Activated CD4-positive, alpha-beta T cell treated with anti-CD3 and anti-CD28 coated beads for 48 hours (primary cell): ENCODE measurements around the gene GPX7.

Experiments used
- DNase-seq: peaks from one replicate; pipeline ENCODE4 v3.0.0-alpha.2; 2020

The GPX7 gene

DNA sequence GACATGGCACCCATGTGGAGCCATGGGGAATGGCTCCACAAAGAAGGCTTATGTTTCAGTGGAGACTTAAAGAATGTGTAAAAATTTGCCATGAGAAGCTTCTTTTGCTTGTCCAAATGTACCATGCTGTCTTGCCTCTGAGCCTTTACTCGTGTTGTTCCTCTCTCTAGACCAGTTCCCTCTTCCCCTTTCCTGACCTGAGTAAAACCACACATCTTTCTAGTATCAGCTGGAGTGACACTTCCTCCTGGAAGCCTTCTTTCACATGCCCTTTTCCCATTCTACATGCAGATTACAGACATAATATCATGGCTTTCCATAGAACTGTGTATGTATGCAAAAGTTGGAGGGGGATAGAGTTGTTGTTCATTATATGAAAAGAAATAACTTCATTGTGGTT lies 13.6 kb upstream of the GPX7 start:
- no peak for DNase-seq

DNA sequence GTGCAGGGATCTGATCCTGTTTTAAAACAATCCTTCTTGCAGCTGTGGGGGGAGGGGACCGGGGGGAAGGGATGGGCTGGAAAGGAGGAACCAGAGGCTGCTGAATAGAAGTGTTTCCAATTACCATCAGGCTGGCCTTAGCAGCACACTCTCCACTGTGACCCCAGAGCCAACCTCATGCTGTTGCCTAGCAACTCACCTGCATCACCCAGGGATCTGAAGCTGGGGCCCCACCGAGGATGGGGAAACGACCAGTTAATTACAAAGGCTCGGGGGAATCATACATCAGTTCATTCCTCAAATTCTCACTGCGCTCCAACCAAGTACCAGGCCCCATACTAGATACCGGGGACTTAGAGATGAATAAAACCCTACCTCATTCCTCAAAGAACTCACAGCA lies 11.9 kb upstream of the GPX7 start:
- no peak for DNase-seq

- no peak for DNase-seq
These were observed 9.4 kb upstream of the GPX7 start for GRCh38 chr1:52592637-52593323.

DNA sequence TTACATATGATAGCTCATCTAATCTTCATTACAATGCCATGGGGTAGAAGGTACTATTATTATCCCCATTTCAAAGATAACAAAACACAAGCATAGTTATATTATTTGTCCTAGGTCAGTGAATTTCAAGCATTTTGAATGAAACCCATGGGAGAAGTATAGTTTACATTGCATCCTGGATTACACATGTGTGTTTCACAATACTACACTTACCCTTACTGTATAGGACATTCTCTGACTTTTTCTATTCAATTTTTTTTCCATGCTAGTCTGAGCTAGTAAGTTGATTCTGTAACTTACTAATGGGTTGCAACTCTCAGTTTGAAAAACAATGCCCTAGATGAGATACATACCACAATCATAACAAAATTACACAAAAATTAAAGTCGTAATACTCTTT lies 8.7 kb upstream of the GPX7 start:
- no peak for DNase-seq

- DNase-seq: no peak
These were observed 7.1 kb upstream of the GPX7 start for GRCh38 chr1:52595061-52595460.

GRCh38 chr1:52597912-52598311 lies 4.3 kb upstream of the GPX7 start:
- DNase-seq: no peak

DNA sequence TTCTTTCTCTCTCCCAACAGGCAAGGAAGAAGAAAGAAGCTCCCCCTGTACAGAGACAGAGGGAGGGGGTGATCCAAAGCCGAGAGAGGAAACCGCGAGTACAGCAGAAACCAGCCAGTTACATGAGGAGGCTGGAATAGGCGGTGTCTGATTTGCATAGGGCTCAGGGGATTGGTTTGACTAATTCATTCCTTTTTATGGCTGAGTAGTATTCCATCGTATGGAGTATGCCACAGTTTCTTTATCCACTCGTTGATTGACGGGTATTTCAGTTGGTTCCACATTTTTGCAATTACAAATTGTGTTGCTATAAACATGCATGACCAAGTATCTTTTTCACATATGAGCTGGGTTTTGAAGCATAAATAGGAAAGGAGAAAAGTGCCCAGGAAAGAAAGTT lies 3.4 kb upstream of the GPX7 start:
- DNase-seq: no peak

DNA sequence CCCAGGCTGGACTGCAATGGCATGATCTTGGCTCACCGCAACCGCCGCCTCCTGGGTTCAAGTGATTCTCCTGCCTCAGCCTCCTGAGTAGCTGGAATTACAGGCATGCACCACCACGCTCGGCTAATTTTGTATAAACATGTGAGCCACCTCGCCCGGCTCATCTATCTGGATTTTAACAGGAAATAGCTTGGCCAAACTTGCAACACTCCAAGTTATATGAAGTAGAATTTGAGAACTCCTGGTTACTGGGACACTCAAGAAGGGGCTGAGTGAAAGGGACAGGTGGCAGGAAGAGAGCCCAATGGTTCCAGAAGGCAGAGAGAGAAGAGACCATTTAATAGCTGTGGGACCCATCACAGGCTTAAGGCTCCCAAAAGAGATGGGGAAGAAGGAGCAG lies 2.9 kb upstream of the GPX7 start:
- DNase-seq: no peak

DNA sequence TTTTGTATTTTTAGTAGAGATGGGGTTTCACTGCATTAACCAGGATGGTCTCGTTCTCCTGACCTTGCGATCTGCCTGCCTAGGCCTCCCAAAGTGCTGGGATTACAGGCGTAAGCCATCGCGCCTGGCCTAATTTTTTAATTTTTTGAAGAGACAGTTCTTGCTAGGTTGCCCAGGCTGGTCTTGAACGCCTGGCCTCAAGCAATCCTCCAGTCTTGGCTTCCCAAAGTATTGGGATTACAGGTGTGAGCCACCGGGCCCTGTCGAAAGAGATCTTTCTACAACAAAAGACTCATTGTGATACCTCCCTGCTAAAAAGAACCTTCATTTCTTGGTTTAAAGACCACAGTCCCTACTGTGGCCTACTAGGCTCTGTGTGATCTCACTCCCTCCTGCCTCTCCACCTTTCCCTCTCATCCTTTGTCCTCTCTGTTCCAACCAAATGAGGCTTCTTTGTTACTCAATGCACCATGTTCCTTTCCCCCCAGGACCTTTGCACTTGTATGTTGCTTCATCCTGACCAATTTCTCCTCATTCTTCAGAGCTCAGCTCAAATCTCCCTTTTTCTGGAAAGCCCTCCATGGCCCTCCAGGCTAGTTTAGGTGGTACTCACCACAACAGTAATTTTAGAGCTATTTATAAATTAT lies 1.5 kb upstream of the GPX7 start:
- DNase-seq: no peak

GRCh38 chr1:52601519-52601918 lies 652 bp upstream of the GPX7 start:
- no peak for DNase-seq

- peak; percentile 32 for DNase-seq
These were observed 857 bp downstream of the GPX7 start for GRCh38 chr1:52602856-52603600.

- DNase-seq: no peak
These were observed 1.5 kb downstream of the GPX7 start for GRCh38 chr1:52603630-52604029.

GRCh38 chr1:52604063-52604770 lies 2.0 kb downstream of the GPX7 start:
- no peak for DNase-seq

- DNase-seq: no peak
These were observed 11.6 kb downstream of the GPX7 start for GRCh38 chr1:52613636-52614373.

GRCh38 chr1:52614671-52615070 lies 12.5 kb downstream of the GPX7 start:
- no peak for DNase-seq

DNA sequence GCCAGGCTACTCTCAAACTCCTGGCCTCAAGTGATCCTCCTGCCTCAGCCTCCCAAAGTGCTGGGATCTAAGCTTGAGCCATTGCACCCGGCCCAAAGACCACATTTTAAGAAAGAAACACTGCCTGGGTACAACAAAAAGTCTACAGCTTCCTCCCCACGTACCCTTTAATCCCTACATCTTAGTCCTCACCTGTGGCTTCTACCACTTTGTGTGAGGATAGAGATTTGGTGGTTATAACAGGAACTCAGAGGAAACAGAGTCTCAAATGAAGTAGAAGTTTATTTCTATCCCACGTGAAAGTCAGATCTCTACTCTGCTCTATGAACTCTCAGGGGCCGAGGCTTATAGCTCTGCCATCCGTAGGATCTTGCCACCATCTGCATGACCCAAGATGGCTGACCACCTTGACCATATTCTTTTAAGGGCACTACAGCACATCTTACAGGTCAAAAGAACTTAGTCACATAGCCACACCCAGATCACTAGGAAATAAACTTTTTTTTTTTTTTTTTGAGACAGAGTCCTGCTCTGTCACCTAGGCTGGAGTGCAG lies 13.4 kb downstream of the GPX7 start:
- no peak for DNase-seq

GRCh38 chr1:52621950-52622349 lies 19.8 kb downstream of the GPX7 start:
- DNase-seq: no peak

GRCh38 chr1:52623812-52624211 lies 21.6 kb downstream of the GPX7 start:
- DNase-seq: no peak

- DNase-seq: no peak
These were observed 24.9 kb downstream of the GPX7 start for GRCh38 chr1:52627028-52627427.

- DNase-seq: no peak
These were observed 26.6 kb downstream of the GPX7 start for GRCh38 chr1:52628614-52629324.

- no peak for DNase-seq
These were observed 27.1 kb downstream of the GPX7 start for GRCh38 chr1:52629325-52629643.

GRCh38 chr1:52629667-52630066 lies 27.5 kb downstream of the GPX7 start:
- no peak for DNase-seq
